GM18870 (cell line): Measurements from ENCODE around the gene RMND5B.
"Not testable (repeated sequence)": the region's sequence is repeated elsewhere in the genome, so short reads cannot be mapped to it uniquely, and the experiment has no call there.

ENCODE experiments used
- ATAC-seq: cut with Tn5 transposase; IDR thresholded peaks from one replicate; pipeline ENCODE4 v1.9.1; 2021; ENCODE audit warnings: moderate library complexity; ENCODE audit not compliant: unreplicated experiment

Gene RMND5B

DNA sequence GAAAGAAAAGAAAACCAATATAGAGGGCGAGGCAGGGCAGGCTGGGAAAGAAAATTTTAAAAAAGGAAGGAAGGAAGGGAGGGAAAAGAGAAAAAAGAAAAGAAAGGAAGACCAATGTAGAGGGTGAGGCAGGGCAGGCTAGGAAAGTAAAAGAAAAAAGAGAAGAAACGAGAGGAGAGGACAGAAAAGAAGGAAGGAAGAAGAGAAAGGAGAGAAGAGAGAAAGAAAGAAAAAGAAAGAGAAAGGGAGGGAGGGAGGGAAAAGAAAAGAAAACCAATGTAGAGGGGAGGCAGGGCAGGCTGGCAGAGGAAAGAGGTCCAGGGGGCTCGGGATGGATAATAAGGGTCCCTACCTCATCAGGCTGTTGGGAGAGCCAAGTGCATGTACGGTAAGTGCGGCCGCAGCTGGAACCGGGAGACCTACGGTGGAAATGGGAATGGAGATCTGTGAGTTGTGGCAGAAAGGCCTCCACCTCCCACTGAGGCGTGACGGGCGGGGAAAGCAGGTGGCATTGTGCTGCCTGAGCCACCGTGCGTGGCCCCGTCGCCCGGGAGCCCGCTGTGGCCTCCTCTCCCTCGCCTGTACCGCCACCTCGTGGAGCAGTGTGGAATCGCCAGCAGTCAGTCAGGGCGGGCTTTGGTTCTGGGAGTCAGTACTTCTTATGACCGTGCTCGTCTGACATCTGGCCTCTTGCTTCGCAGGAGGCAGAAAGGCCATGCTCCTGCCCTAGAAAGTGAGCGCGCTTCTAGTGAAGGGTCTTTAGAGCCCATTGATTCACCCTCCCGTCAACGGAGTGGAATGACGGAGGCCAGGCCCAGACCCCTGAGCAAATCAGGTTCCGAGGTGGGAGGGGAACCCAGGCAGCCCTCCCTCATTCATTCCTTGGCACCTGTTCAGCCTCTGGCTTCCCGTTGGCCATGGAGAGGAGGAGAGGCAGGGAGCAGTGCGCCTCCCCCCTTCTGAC is 33.2 kb downstream of the RMND5B start:
- ATAC-seq = peak; percentile 64

- ATAC-seq = no peak
These were observed 34.8 kb downstream of the RMND5B start for GRCh38 chr5:178165581-178165980.

DNA sequence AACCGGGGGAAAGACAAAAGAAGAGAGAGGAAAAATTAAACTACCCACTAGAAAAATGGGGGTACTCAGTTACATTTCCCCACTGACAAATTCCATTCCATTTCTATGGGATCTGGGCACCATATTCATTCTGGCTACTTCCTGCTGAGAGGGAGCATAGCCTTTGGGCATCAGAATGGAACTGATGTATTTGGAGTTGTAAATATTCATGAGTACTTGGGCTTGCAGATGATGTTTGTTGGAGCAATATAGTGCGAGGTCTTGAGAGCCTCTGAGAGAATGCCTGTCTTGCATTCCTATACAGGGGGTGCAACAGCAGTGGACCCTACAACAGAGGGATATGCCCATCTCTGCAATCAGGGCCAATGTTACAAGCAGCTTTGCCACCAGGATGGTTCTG is 39.6 kb downstream of the RMND5B start:
- no peak for ATAC-seq

- ATAC-seq = no peak
These were observed 43.6 kb downstream of the RMND5B start for GRCh38 chr5:178174456-178174855.

DNA sequence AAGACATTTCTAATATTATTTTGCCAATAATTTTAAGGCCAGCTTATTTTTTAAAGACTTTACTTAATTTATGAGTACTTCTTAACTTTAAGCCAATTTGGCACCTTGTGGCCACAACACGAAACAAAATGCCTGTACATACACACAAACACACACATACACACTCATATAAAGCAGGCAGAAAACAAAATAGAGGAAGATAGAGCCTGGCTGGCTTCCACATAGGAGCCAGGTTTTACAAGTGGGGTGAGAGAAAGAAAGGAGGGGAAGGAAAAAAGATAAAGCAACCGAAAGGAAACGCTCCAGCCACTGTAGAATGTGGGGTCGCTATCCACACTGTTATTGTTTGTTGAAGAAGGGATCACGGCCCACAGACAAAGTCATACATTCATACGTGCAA is 46.0 kb downstream of the RMND5B start:
- no peak for ATAC-seq

DNA sequence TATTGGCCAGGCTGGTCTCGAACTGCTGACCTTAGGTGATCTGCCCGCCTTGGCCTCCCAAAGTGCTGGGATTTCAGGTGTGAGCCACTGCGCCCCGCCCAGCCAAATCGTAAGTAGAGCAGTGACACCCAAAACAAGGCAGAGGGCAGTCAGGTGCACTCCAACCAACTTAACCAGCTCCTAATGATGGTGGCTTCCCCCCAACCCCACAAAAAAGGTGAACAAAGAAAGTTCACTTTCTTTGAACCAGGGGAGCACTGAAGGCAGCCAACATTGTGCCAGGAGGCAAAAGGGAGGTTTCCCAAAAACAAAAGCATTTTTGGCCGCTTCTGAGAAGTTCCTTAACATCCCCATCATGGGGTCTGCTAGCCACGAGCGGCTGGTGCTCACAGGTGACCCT is 46.8 kb downstream of the RMND5B start:
- ATAC-seq = no peak

DNA sequence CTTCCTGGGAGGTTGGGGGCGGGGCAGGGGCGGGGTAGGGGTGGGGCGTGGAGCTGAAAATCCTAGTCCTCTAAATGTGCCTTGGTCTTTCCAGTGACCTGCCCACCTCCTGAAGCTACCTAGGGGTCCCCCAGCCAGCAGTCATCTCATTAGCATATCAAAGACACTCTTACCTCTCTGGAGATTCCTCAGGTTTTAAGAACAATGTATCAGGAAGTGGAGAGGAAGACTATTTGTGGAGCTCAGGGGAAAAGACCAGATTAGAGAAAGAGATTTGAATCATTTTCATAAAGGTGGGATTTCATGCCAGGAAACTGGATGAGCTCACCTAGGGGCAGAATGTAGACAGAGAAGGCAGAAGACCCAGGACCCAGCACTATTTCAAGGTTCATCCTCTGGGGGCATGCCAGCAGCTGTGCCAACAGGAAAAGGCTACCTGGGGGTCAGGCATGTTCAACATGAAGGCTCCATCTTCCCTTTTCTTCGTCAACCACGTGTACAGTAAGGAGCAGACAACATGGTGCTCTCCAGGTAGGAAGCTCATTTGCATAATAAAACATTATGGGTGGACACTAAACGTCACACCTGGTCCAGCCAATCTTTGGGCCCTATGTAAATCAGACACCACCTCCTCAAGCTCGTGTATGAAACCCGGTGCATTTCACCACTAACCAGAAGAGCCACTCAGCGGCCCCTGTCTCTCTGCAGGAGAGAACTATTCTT is 49.5 kb downstream of the RMND5B start:
- ATAC-seq = no peak

DNA sequence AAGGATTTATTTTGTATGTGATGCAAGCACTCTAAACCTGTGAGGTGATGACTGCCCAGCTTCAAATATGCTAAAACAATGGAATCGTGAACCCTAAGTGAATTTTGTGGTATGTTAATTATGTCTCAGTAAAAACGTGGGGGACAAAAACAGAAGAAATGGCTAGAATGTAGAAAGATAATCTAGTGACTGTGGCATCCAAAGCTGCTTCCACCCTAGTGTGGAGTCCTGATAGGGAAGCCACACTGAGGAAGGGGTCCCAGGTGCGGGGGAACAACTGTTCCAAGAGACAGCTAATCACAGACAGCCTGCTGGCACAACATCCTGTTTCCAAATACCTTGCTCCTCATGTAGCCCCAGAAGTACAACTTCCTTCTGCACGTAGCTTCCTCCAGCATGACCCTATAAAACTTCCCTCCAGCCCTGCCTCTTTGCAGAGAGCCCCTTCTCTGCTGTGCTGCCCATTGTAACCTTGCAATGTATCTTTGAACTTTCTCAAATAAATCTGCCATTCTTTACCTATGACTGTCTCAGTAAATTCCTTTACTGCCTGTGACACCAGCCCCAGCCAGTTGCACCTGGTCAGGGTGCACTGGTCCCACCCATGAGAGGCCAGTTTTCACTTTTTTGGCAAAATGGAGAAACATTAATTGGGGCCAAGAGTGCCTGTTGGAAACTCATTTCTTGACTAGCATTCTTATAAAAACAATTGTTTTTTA is 51.5 kb downstream of the RMND5B start:
- ATAC-seq = no peak

- ATAC-seq = no peak
These were observed 55.6 kb downstream of the RMND5B start for GRCh38 chr5:178186427-178186826.

GRCh38 chr5:178187014-178187413 is 56.2 kb downstream of the RMND5B start, which contains the start of gene GMCL2:
TSS of gene GMCL2 (minus strand) at chr5:178187371. CDS start at chr5:178187299, 72 bp downstream.
- no peak for ATAC-seq

DNA sequence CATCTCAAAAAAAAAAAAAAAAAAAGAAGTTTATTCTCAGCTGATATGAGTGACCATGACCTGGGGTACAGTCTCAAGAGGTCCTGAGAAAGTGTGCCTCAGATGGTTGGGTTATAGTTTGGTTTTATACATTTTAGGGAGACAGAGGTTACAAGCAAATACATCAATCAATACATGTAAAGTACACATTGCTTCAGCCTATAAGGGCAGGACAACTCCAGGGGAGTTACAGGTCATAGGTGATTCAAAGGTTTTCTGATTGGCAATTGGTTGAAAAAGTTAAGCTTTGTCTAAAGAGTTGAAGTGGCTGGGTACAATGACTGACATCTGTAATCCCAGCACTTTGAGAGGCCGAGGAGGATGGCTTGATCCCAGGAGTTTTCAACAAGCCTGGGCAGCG is 58.6 kb downstream of the RMND5B start:
- ATAC-seq = no peak

DNA sequence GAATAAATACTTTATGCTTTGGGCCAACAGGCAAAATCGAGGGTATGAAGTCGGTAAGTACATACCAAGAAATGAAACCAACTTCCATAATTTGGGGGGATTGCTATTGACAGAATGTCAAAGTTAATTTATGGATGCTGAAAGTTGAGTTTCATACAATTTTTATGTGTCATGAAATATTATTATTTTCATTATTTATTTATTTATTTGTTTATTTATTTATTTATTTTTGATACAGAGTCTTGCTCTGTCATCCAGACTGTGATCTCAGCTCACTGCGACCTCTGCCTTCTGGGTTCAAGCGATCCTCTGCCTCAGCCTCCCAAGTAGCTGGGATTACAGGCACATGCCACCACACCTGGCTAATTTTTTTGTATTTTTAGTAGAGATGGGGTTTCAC is 60.8 kb downstream of the RMND5B start:
- no peak for ATAC-seq

- ATAC-seq = no peak
These were observed 61.4 kb downstream of the RMND5B start for GRCh38 chr5:178192244-178192643.

- ATAC-seq = no peak
These were observed 62.0 kb downstream of the RMND5B start for GRCh38 chr5:178192787-178193186.

GRCh38 chr5:178193251-178193809 is 62.5 kb downstream of the RMND5B start:
- no peak for ATAC-seq

DNA sequence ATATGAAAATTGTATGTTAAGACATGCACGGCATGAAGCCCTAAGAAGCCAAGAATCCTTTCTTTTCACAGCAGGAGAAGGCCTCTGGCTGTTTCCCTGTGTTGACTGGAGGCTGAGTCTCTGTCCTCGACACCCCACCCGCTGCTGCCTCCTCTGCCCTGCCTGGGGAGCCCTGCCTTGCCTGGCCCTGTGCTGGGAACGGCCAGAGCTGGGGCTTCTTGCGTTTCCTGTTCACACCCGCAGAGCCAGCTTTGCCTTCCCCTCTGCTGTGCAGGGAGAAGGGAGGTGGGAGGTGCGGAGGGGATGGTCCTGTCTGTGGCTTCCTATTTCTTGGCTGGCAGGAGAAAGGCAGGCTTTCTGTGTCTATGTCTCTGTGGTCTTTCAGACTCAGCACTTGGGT is 63.2 kb downstream of the RMND5B start:
- ATAC-seq = no peak

GRCh38 chr5:178196281-178196812 is 65.5 kb downstream of the RMND5B start:
- ATAC-seq = no peak

- ATAC-seq = no peak
These were observed 66.2 kb downstream of the RMND5B start for GRCh38 chr5:178196986-178197385.

DNA sequence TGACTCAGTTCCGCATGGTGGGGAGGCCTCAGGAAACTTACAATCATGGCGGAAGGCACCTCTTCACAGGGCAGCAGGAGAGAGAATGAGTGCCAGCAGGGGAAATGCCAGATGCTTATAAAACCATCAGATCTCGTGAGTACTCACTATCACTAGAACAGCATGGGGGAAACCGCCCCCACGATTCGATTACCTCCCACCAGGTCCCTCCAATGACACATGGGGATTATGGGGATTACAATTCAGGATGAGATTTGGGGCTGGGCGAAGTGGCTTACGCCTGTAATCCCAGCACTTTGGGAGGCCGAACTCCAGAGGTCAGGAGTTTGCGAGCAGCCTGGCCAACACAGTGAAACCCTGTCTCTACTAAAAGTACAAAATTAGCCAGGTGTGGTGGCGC is 67.3 kb downstream of the RMND5B start:
- not testable (repeated sequence) for ATAC-seq

GRCh38 chr5:178198706-178199105 is 67.9 kb downstream of the RMND5B start:
- no peak for ATAC-seq
